Activated naive CD4-positive, alpha-beta T cell treated with anti-CD3 and anti-CD28 coated beads for 36 hours (primary cell): ENCODE results near the gene MOB1A. TPM values are rescaled to one million over a fixed set of nuclear protein-coding genes. Genes with fewer than 3 reads are reported as not detected.

Source experiments
- CTCF ChIA-PET: fragments of 350-600 bp; sonication (Branson Sonifier 250); formaldehyde crosslinking; loops from one replicate; lab custom pipeline; 2021; ENCODE audit warnings: antibody characterized with exemption; lab: Charles Lee
- DNase-seq: peaks from one replicate; pipeline ENCODE4 v3.0.0-alpha.2; 2020
- H3K27ac Mint-ChIP-seq: one replicate; pipeline ENCODE4 v1.8.0; 2021; ENCODE audit warnings: mild to moderate bottlenecking, mixed read lengths
- H3K27me3 Mint-ChIP-seq: one replicate; pipeline ENCODE4 v1.8.0; 2021; ENCODE audit warnings: low read depth, mixed read lengths
- H3K36me3 Mint-ChIP-seq: one replicate; pipeline ENCODE4 v1.8.0; 2021; ENCODE audit warnings: low read depth, mixed read lengths
- H3K4me1 Mint-ChIP-seq: one replicate; pipeline ENCODE4 v1.8.0; 2021; ENCODE audit warnings: low read depth, mixed read lengths
- H3K4me3 Mint-ChIP-seq: one replicate; pipeline ENCODE4 v1.8.0; 2021; ENCODE audit warnings: mild to moderate bottlenecking, moderate library complexity, mixed read lengths
- H3K9me3 Mint-ChIP-seq: one replicate; pipeline ENCODE4 v1.8.0; 2021; ENCODE audit warnings: mixed read lengths
- intact Hi-C: fragments of 100-400 bp; cut with micrococcal nuclease; formaldehyde crosslinking; loops from one replicate; pipeline ENCODE4 v1.15.1; 2023
- total RNA-seq, 2 experiments: library from RNA; stranded (reverse); gene quantifications; one replicate each; pipeline ENCODE4 v1.2.3, GENCODE V29; 2021

Gene MOB1A
- total RNA-seq, 2 experiments from 2014 or later = 129 to 131 TPM

- H3K4me1 Mint-ChIP-seq = peaks cover 47% of the 10 kb centered on the region
- H3K27ac Mint-ChIP-seq = peak overlapping the region; percentile 13
- no peak overlapping the region for H3K4me3 Mint-ChIP-seq
- no peak for DNase-seq
- H3K36me3 Mint-ChIP-seq = peaks cover 32% of the 10 kb centered on the region
- H3K27me3 Mint-ChIP-seq = no peaks in the 10 kb centered on the region
- intact Hi-C loops = no loop called here
- CTCF ChIA-PET = interaction anchor here (1.4 kb wide), 1 partner anchor 10 kb away, joined by 5 read pairs; no protein-coding TSS in a partner anchor
- no peaks in the 10 kb centered on the region for H3K9me3 Mint-ChIP-seq
Observed at GRCh38 chr2:74174909-74175308, 3.8 kb downstream of the MOB1A start.

DNA sequence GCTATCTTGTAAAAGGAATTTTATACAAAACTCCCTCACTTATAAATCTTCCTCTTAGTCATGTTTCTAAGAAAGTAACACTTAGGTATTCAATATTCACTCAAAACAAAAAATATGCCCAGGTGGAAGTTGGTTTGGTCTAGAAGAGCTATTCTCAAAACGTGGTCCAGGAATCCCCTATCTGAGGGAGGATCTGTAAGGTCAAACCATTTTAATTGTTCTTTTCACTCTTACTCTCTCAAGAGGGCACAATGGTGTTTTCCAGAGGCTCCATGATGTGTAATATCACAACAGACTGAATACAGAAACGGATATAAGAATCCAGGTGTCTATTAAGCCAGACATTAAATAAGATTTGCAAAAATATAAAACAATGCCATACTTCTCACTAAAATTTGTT lies 9.9 kb downstream of the MOB1A start:
- Mint-ChIP-seq H3K9me3 (no peaks in the 10 kb centered on the region), H3K4me1 (peaks cover 26% of the 10 kb centered on the region), H3K36me3 (peaks cover 52% of the 10 kb centered on the region), H3K27ac (peak overlapping the region; percentile 87), H3K27me3 (no peaks in the 10 kb centered on the region), H3K4me3 (no peak overlapping the region)
- CTCF ChIA-PET = interaction anchor here (0.7 to 2.7 kb wide), 4 partner anchors 10 to 21 kb away, joined by 3 to 10 read pairs (median 7); partner anchors contain the start of genes BOLA3 and MOB1A
- intact Hi-C loops = loop anchor here (1.0 kb wide), 1 partner anchor 30 kb away; the partner anchor contains the start of gene MTHFD2
- peak; percentile 27 for DNase-seq

GRCh38 chr2:74164761-74165160 lies 13.9 kb downstream of the MOB1A start:
- Mint-ChIP-seq H3K9me3 (no peaks in the 10 kb centered on the region), H3K36me3 (peaks cover 36% of the 10 kb centered on the region), H3K27me3 (no peaks in the 10 kb centered on the region)

GRCh38 chr2:74162951-74163350 lies 15.7 kb downstream of the MOB1A start:
- H3K27ac Mint-ChIP-seq = peak overlapping the region; percentile 30
- intact Hi-C loops = no loop called here
- no peak overlapping the region for H3K4me3 Mint-ChIP-seq
- no peak for DNase-seq
- no peaks in the 10 kb centered on the region for H3K9me3 Mint-ChIP-seq
- peaks cover 8% of the 10 kb centered on the region for H3K4me1 Mint-ChIP-seq
- peaks cover 38% of the 10 kb centered on the region for H3K36me3 Mint-ChIP-seq
- no peaks in the 10 kb centered on the region for H3K27me3 Mint-ChIP-seq
- CTCF ChIA-PET = interaction anchor here (0.9 to 1.4 kb wide), 2 partner anchors 10 to 16 kb away, joined by 3 to 4 read pairs; partner anchors contain the start of gene MOB1A

More at GRCh38 chr2:74164761-74165160, 13.9 kb downstream of the MOB1A start:
- Mint-ChIP-seq H3K4me3 (no peak overlapping the region), H3K4me1 (peaks cover 17% of the 10 kb centered on the region), H3K27ac (no peak overlapping the region)
- CTCF ChIA-PET = interaction anchor here (0.6 kb wide), 1 partner anchor 166 kb away, joined by 4 read pairs; no protein-coding TSS in a partner anchor
- DNase-seq = no peak
- intact Hi-C loops = no loop called here

GRCh38 chr2:74155830-74156229 lies 22.8 kb downstream of the MOB1A start:
- Mint-ChIP-seq H3K27ac (no peak overlapping the region), H3K4me3 (no peak overlapping the region), H3K36me3 (peaks cover 21% of the 10 kb centered on the region)

DNA sequence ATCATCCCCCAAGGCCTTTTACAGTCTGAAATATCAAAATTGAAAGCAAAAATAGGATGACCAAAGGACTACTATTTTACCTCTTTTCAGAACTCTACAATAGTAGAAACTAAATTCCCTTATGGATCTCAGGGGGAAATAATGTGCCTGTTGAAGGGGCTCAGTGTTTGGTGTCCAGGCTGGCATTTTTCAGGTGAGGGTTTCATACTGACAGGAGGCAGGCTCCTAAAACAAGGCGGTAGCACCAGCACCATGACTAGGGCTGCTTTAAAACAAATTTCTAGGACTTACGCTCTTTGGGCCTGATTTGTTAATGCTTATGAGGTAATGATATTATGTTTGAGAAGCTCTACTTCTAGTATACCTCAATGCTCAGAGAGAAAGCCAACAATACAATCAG lies 25.7 kb downstream of the MOB1A start:
- no peaks in the 10 kb centered on the region for H3K27me3 Mint-ChIP-seq
- H3K27ac Mint-ChIP-seq = peak overlapping the region; percentile 20
- peaks cover 12% of the 10 kb centered on the region for H3K36me3 Mint-ChIP-seq
- H3K4me3 Mint-ChIP-seq = no peak overlapping the region
- intact Hi-C loops = no loop called here
- no peak for DNase-seq
- no peaks in the 10 kb centered on the region for H3K9me3 Mint-ChIP-seq
- H3K4me1 Mint-ChIP-seq = no peaks in the 10 kb centered on the region
- CTCF ChIA-PET = interaction anchor here (0.8 to 2.2 kb wide), 5 partner anchors 11 to 325 kb away, joined by 3 to 11 read pairs (median 3); partner anchors contain the start of gene MOB1A

More at GRCh38 chr2:74155830-74156229, 22.8 kb downstream of the MOB1A start:
- no peak for DNase-seq
- H3K4me1 Mint-ChIP-seq = no peaks in the 10 kb centered on the region
- intact Hi-C loops = no loop called here
- H3K27me3 Mint-ChIP-seq = no peaks in the 10 kb centered on the region
- no peaks in the 10 kb centered on the region for H3K9me3 Mint-ChIP-seq
- CTCF ChIA-PET = interaction anchor here (0.8 to 1.5 kb wide), 4 partner anchors 8 to 248 kb away, joined by 3 to 5 read pairs (median 4); partner anchors contain the start of genes BOLA3 and MOB1A

GRCh38 chr2:74149570-74150319 lies 28.9 kb downstream of the MOB1A start:
- Mint-ChIP-seq H3K36me3 (peaks cover 5% of the 10 kb centered on the region), H3K27ac (no peak overlapping the region), H3K4me3 (no peak overlapping the region), H3K9me3 (no peaks in the 10 kb centered on the region), H3K27me3 (no peaks in the 10 kb centered on the region), H3K4me1 (peaks cover 4% of the 10 kb centered on the region)
- intact Hi-C loops = loop anchor here (10.0 kb wide), 2 partner anchors 185 to 245 kb away; no protein-coding TSS in a partner anchor
- no peak for DNase-seq
- CTCF ChIA-PET = interaction anchor here (0.6 to 6.7 kb wide), 12 partner anchors 12 to 460 kb away, joined by 3 to 66 read pairs (median 4); partner anchors contain the start of genes MOB1A and STAMBP

- Mint-ChIP-seq H3K9me3 (no peaks in the 10 kb centered on the region), H3K27ac (no peak overlapping the region), H3K36me3 (peaks cover 5% of the 10 kb centered on the region), H3K4me1 (peaks cover 4% of the 10 kb centered on the region), H3K27me3 (no peaks in the 10 kb centered on the region), H3K4me3 (no peak overlapping the region)
- DNase-seq = no peak
- CTCF ChIA-PET = interaction anchor here (0.6 to 6.7 kb wide), 10 partner anchors 11 to 326 kb away, joined by 3 to 66 read pairs (median 4); partner anchors contain the start of gene STAMBP
- intact Hi-C loops = loop anchor here (10.0 kb wide), 2 partner anchors 186 to 246 kb away; no protein-coding TSS in a partner anchor
Observed at GRCh38 chr2:74149247-74149525, 29.5 kb downstream of the MOB1A start.

DNA sequence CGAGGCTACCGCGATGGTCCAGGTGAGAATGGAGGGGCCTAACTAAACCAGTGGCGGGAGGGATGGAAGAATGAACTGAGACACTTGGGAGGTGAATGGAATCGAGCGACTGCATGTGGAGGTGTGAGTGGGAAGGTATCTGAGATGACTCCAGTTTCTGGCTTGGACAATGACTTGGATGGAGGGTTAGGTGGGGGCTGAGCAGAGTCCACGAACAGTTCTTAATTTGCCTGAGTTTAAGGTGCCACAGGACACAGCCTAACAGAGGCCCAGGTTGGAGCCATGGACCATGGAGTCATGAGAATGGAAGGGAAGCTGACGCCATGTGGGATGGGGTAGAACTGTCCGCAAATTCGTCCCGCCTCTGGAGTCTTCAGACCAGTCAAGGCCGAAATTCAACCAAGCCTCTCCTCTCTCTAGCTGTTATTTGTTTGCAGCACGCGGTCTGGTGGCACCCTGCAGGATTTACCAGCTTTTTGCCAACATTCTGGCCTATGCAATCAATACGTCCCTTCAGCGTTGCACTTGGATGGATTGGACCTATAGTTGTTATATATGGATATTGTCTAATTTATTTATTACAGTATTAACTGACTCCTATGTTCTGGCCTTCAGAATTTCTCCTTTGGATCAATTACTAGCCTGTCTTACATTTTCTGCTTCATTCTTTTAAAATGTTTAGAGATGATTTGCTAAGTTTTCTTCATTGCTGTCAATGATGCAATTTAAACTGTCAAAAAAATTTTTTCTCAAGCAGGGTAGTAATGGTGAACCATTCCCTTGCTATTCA lies 30.0 kb downstream of the MOB1A start:
- Mint-ChIP-seq H3K36me3 (peaks cover 4% of the 10 kb centered on the region), H3K27me3 (no peaks in the 10 kb centered on the region), H3K4me3 (no peak overlapping the region), H3K4me1 (peaks cover 4% of the 10 kb centered on the region), H3K27ac (no peak overlapping the region), H3K9me3 (no peaks in the 10 kb centered on the region)
- no peak for DNase-seq
- CTCF ChIA-PET = interaction anchor here (0.6 to 6.7 kb wide), 15 partner anchors 20 to 402 kb away, joined by 3 to 66 read pairs (median 4); partner anchors contain the start of genes MTHFD2 and STAMBP
- intact Hi-C loops = loop anchor here (10.0 kb wide), 2 partner anchors 186 to 246 kb away; no protein-coding TSS in a partner anchor

- peaks cover 4% of the 10 kb centered on the region for H3K4me1 Mint-ChIP-seq
- DNase-seq = peak; percentile 90
- no peaks in the 10 kb centered on the region for H3K27me3 Mint-ChIP-seq
- peaks cover 3% of the 10 kb centered on the region for H3K36me3 Mint-ChIP-seq
- intact Hi-C loops = loop anchor here (1.0 to 10.0 kb wide), 11 partner anchors 28 to 467 kb away; partner anchors contain the start of genes DGUOK, MOB1A and TPRKB
- H3K9me3 Mint-ChIP-seq = no peaks in the 10 kb centered on the region
- no peak within 1 kb of the TSS for H3K27ac Mint-ChIP-seq
- CTCF ChIA-PET = interaction anchor here (0.5 to 6.7 kb wide), 29 partner anchors 9 to 401 kb away, joined by 3 to 66 read pairs (median 3); partner anchors contain the start of genes MOB1A, MTHFD2 and STAMBP
- no peak within 1 kb of the TSS for H3K4me3 Mint-ChIP-seq
Observed at GRCh38 chr2:74147727-74148456, 30.8 kb downstream of the MOB1A start, which contains the start of gene BOLA3. BOLA3 (minus strand) TSS chr2:74147912; CDS start chr2:74147874, 38 bp downstream.
